Amniotic epithelial cell (primary cell): ENCODE measurements around the gene WNK3.

Experiments
- DNase-seq: peaks from one replicate; pipeline ENCODE4 v3.0.0-alpha.2; 2010; ENCODE audit warnings: low read depth

Gene WNK3

GRCh38 chrX:54238588-54238987 is 119.3 kb downstream of the WNK3 start:
- no peak for DNase-seq

- DNase-seq = no peak
Observed at GRCh38 chrX:54237014-54237413, 120.8 kb downstream of the WNK3 start.

DNA sequence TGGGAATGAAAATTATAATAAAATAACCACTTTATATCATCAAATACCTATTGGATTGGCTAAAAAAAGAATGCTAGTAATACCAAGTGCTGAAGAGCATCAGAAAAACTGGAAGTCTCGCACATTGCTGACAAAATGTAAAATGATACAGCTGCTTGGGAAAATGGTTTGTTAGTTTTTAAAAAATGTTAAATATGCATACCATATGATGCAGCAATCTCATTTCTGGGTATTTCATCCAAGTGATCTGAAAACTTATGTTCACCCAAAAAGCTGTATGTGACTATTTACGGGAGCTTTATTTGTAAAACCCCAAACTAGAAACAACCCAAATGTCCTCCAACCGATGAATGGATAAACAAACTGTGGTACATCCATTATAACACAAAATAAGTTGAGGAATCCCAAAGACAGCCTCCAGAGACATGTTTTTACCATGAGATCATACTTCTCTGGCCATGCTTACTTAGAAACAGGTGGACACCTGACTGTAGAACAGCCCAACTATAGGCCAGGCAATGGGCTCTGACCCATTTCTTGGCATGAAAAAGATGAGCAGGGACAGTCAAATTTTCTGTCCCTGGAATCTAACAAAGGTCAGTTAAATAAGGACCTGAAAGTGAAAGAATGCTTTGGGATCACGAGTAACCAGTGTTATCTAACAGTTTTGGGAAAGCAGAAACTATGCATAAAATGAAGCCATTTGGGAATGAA is 127.3 kb downstream of the WNK3 start:
- peak; percentile 5 for DNase-seq

DNA sequence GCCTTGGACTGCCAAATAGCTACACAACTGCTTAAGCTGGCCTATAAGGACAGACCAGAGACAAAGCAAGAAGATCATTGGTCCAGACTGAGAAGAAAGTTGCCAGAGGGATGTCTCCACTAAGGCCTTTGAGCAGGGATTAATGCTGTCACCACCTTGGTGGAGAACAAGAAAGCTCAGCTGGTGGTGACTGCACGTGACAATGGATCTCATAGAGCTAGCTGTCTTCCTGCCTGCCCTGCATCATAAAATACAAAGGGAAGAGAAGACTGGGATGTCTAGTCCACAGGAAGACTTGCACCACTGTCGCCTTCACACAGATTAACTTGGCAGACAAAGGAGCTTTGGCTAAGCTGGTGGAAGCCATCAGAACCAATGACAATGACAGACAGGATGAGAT is 134.3 kb downstream of the WNK3 start:
- no peak for DNase-seq

DNA sequence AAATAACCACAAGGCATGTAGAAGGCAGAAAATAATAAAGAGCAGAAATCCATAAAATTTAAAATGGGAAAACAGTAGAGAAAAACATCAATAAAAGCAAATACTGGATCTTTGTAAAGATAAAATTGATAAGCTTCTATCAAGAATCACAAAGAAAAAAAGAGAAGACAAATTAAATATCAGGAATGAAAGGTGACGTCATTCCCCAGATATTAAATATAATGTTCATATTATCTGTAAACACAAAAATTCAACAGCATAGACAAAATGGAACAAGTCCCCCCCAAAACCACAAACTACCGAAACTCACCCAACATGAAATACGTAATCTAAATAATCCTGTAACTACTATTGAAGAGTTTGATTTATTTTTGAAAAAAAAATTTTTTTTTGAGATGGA is 144.2 kb downstream of the WNK3 start:
- no peak for DNase-seq

DNA sequence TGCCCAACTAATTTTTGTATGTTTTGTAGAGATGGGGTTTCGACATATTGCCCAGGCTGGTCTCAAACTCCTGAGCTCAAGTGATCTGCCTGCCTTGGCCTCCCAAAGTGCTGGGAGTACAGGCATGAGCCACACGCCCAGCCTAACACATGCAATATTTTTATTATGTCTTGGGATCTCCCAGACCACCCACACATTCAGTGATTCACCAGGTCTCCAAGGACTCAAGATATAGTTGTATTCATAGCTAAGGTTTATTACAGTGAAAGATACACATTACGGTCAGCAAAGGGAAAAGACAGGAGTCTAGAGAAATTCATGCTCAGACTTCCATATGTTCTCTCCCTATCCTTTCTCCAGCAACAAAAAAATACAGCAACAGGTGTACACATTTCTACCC is 149.3 kb downstream of the WNK3 start:
- DNase-seq = peak; percentile 67

DNA sequence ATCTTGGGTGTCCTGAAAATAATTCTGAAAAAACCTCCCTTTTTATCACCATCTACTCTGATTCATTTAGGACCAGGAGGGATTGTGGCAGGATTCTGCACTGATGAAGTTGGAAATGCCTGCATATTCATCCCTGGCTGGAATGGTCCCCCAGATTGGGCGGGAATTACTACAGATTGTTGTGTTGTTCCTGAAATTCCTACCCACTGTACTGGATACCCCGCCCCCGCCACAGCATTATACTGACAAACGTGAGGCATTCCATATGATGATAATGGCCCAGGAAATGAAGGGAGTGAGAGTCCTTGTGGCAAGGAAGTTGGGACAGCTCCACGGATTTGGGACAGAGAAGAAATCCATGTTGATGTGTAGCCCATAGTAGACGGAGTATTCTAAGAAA is 159.6 kb downstream of the WNK3 start:
- DNase-seq = no peak

DNA sequence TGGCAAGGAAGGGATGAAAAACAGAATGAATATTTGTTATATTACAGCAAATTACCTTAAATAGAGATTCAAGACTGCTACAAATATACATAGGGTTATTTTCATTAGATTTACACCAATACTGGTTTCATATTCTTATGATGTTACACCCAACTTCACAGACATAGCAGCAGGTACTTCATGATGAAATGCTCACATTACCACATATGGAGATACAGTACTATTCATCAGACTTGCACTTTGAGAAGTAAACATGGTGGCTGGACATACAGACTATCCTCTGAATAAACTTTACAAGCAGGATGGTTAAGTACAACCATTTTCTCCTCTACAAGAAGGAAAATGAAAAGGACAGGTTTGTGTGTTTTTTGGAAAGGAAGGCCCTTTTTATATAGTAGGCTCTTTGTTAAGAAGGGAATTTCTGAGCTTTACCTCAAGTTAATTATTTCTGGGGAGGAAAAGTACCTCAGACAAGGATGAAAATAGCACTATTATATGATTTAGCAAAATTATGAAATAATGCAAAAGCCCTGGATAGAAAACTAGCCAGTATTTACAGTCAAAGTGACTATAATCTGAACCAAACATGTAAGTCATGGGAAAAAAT is 162.8 kb downstream of the WNK3 start:
- no peak for DNase-seq

DNA sequence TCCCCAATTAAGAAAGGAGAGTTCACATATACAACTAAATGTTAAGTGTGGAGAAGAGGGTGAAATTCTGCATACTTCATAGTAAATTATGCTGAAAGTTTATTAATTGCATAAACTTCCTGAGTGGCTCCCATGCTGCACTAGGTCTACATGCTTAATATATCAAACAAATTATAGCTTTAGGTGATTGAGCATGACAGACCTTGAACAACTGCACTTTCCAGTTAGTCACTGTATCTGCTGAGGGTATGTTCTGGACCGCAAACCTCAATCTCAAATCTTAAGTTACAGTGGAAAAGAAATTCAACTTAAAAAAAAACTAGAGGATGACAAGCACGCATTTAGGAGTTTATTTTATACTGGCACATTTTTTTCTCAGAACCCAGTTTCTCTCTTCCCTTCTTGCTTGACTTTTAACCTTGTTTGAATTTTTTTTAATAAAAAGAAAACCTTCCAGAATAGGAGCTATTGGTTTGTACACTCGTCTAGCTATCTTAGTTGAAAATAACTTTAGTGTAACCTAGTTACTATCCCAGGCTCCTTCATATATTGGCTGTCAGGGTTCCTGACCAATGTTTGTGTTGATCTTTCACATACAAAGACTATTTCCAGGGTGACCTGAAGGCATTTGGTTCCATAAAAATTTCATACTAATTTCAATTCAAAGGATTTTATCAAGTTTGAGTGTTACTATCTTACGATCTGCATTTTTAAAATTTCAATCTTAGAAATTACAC is 164.6 kb downstream of the WNK3 start:
- no peak for DNase-seq

DNA sequence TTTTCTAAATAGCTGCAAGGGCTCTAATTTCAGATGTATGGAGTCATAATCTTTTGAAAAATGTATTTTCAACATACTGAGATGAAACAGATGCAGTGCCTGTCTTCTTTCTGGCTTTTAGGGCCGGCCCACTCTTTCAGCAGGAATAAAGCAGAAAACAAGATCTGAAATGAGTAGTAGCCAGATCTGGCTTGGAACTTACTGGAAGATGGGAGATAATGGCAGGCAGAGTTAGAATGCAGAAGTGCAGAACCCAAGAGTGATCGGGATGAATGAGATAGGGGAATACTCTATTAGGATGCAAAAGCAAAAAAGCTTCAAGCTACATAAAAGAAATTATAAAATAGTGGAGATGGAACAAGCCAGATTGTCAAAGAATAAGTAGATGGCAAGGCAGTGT is 173.4 kb downstream of the WNK3 start:
- no peak for DNase-seq

GRCh38 chrX:54182864-54183613 is 174.8 kb downstream of the WNK3 start, which contains the start of gene FAM120C:
Gene FAM120C, minus strand, starts transcription at chrX:54183254. Its CDS starts 56 bp downstream, at chrX:54183198.
- peak; percentile 64 for DNase-seq

GRCh38 chrX:54182194-54182863 is 175.5 kb downstream of the WNK3 start:
- peak; percentile 32 for DNase-seq

DNA sequence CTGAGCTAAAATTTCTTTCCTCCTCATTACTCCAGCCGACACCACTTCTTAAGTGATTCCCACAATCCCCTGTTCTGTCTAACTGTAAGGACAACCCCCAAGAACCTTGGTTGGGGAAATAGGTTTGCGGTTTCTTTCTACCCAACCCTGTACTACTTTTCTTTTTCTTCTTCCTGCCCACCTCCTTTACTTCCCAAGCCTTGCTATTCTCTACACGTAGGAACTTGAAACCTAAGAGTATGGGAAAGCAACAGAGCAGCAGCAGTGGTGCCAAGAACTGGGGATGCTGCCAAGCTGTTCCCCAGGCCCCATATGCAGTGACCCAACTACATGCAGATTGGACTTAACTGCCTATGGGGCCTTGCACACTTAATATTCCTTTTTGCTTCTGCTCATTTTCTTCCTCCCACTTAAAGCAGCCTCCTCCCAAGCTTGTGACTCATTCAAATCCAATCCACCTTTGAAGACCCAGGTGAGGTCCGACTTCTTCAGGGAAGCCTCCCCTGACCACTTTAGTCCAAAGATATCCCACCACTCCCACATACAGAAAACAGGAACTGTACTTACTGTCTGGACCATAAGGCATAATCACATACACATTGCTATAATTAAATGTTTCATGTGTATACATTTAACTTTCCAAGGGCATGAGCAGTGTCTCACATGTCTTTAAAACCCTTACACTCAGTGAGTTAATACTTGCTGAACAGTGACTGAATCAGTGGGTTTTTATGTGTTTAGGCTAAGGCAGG is 176.5 kb downstream of the WNK3 start:
- peak; percentile 7 for DNase-seq

GRCh38 chrX:54180403-54180802 is 177.4 kb downstream of the WNK3 start:
- peak; percentile 29 for DNase-seq

- peak; percentile 76 for DNase-seq
Observed at GRCh38 chrX:54178100-54178940, 179.5 kb downstream of the WNK3 start.

GRCh38 chrX:54177306-54177705 is 180.5 kb downstream of the WNK3 start:
- DNase-seq = no peak

- no peak for DNase-seq
Observed at GRCh38 chrX:54173791-54174190, 184.1 kb downstream of the WNK3 start.

DNA sequence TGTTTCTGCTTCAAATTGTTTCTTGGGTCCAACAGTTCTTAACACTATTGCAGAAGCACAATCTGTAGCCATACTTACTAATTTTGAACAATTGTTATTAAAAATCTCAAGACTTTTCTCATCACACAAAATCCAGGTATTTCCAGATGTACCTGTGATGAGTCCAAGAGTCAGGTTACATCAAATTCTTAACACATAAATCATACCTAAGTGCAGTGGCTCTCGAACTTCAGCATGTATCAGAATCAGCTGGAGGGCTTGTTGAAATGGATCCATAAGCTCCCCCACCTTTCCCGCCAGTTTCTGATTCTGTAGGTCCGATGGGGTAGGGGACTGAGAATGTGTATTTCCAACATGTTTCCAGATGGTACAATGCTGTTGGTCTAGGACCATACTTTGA is 185.4 kb downstream of the WNK3 start:
- no peak for DNase-seq

GRCh38 chrX:54171527-54172250 is 186.2 kb downstream of the WNK3 start:
- DNase-seq = peak; percentile 10

GRCh38 chrX:54171091-54171490 is 186.8 kb downstream of the WNK3 start:
- no peak for DNase-seq
